Ascending aorta (tissue), 2 donors: ENCODE results near the gene PLA2G4A. TPM values are rescaled to one million over a fixed set of nuclear protein-coding genes. Genes with fewer than 3 reads are reported as not detected.

Source experiments
- DNase-seq, 2 donors: peaks; one replicate each; pipeline ENCODE4 v3.0.0-alpha.2; 2019; ENCODE audit warnings: low spot score in 2 of 2
- H3K27ac ChIP-seq, 2 donors: fragments of 200-600 bp; sonication (generic); one replicate each; pipeline ENCODE4 v1.5.1; 2016 to 2017; ENCODE audit warnings: mild to moderate bottlenecking in 1 of 2
- H3K27me3 ChIP-seq: fragments of 200-600 bp; sonication (generic); one replicate; pipeline ENCODE4 v1.5.1; 2017
- H3K36me3 ChIP-seq, 2 donors: fragments of 200-600 bp; sonication (generic); one replicate each; pipeline ENCODE4 v1.5.1; 2016
- H3K4me1 ChIP-seq, 2 donors: fragments of 200-600 bp; sonication (generic); one replicate each; pipeline ENCODE4 v1.5.1; 2016 to 2017; ENCODE audit warnings: mild to moderate bottlenecking in 1 of 2
- H3K4me3 ChIP-seq, 2 donors: fragments of 200-600 bp; sonication (generic); one replicate each; pipeline ENCODE4 v1.5.1; 2016 to 2017; ENCODE audit warnings: mild to moderate bottlenecking in 1 of 2
- H3K9me3 ChIP-seq, 2 donors: fragments of 200-600 bp; sonication (generic); one replicate each; pipeline ENCODE4 v1.5.1; 2016
- intact Hi-C: fragments of 100-400 bp; cut with DNase I; formaldehyde crosslinking; loops from one replicate; pipeline ENCODE4 v1.15.1; 2023
- total RNA-seq: library from RNA; depleted of rRNA; stranded (reverse); fragments of >200 nt; gene quantifications from one replicate; pipeline ENCODE4 v1.1.0, GENCODE V29; 2016
- TF ChIP-seq, protein P1 (sequence below), 3 experiments: fragments of 200-600 bp in 2 of 3; fragments of 450-650 bp in 1 of 3; sonication (generic) in 2 of 3; IDR thresholded peaks; one replicate each; pipeline ENCODE4 v1.5.1; 2016 to 2019; ENCODE audit warnings: antibody characterized with exemption in 3 of 3, mild to moderate bottlenecking in 1 of 3, moderate library complexity in 1 of 3

The PLA2G4A gene
- total RNA-seq, 1 donor from 2014 or later: 0.75 TPM

- Histone ChIP-seq H3K27ac (no peak overlapping the region), H3K9me3 (no peaks in the 10 kb centered on the region), H3K27me3 (no peaks in the 10 kb centered on the region), H3K4me1 (no peaks in the 10 kb centered on the region), H3K4me3 (no peak overlapping the region), H3K36me3 (no peaks in the 10 kb centered on the region)
- no peak for DNase-seq
- TF ChIP-seq, protein P1, sequence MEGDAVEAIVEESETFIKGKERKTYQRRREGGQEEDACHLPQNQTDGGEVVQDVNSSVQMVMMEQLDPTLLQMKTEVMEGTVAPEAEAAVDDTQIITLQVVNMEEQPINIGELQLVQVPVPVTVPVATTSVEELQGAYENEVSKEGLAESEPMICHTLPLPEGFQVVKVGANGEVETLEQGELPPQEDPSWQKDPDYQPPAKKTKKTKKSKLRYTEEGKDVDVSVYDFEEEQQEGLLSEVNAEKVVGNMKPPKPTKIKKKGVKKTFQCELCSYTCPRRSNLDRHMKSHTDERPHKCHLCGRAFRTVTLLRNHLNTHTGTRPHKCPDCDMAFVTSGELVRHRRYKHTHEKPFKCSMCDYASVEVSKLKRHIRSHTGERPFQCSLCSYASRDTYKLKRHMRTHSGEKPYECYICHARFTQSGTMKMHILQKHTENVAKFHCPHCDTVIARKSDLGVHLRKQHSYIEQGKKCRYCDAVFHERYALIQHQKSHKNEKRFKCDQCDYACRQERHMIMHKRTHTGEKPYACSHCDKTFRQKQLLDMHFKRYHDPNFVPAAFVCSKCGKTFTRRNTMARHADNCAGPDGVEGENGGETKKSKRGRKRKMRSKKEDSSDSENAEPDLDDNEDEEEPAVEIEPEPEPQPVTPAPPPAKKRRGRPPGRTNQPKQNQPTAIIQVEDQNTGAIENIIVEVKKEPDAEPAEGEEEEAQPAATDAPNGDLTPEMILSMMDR (IDR thresholded peaks at IDR 0.05): peak; percentile 23 to 67 (median 54)
- intact Hi-C loops: loop anchor here (5.0 kb wide), 3 partner anchors 379 to 584 kb away; no protein-coding TSS in a partner anchor
Observed at GRCh38 chr1:186985889-186986491, 157.2 kb downstream of the PLA2G4A start.

DNA sequence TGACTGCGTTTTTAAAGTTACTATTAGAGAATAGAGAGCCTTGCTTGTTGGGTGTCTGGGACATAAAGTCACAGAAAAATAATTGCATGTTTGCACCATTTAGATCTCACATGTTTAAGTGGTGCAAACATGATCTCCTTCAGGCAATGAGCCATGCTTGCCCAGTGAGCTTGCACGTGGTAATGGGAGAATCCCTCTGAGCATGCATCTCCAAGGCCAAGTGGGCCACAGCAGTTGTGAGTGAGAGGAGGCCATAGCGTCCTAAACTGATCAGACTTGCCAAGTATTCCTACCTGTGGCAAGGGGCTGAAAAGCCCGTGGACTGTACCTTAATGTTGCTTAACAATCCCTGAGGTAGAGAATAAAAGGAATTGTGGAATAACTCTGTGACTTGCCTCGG lies 158.3 kb downstream of the PLA2G4A start:
- Histone ChIP-seq H3K9me3 (no peaks in the 10 kb centered on the region), H3K27ac (no peak overlapping the region), H3K36me3 (no peaks in the 10 kb centered on the region), H3K4me1 (no peaks in the 10 kb centered on the region), H3K27me3 (no peaks in the 10 kb centered on the region), H3K4me3 (no peak overlapping the region)
- no peak for DNase-seq
- intact Hi-C loops: loop anchor here (5.0 kb wide), 3 partner anchors 380 to 585 kb away; no protein-coding TSS in a partner anchor
- TF ChIP-seq, protein P1 (IDR thresholded peaks at IDR 0.05): no peak

DNA sequence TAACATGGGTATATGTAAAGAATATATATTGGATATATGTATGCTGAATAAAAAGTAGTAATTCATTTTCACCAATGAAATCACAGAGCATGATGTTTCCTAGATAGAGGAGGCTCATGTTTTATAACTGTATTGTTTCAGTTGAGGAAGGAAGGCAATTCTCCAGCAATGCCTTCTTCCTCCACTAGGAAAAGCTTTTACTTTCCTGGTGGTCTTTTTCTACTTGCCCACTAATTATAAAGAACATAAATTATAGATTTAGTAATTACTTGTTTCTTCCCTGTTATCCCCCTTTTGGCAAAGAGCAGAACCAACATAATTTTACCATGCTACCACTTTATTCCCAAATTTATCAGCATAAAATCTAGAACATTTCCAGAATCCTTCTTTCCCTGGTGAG lies 159.0 kb downstream of the PLA2G4A start:
- Histone ChIP-seq H3K9me3 (no peaks in the 10 kb centered on the region), H3K4me3 (no peak overlapping the region), H3K27ac (no peak overlapping the region), H3K36me3 (no peaks in the 10 kb centered on the region), H3K4me1 (no peaks in the 10 kb centered on the region), H3K27me3 (no peaks in the 10 kb centered on the region)
- DNase-seq: no peak
- TF ChIP-seq, protein P1 (IDR thresholded peaks at IDR 0.05): no peak
- intact Hi-C loops: loop anchor here (5.0 kb wide), 3 partner anchors 380 to 585 kb away; no protein-coding TSS in a partner anchor

GRCh38 chr1:186993996-186994395 lies 165.2 kb downstream of the PLA2G4A start:
- no peaks in the 10 kb centered on the region for H3K4me1 ChIP-seq
- no peaks in the 10 kb centered on the region for H3K9me3 ChIP-seq
- TF ChIP-seq, protein P1 (IDR thresholded peaks at IDR 0.05): no peak
- DNase-seq: no peak
- H3K4me3 ChIP-seq: no peak overlapping the region
- H3K36me3 ChIP-seq: no peaks in the 10 kb centered on the region
- intact Hi-C loops: no loop called here
- H3K27ac ChIP-seq: no peak overlapping the region
- H3K27me3 ChIP-seq: no peaks in the 10 kb centered on the region

- no peaks in the 10 kb centered on the region for H3K9me3 ChIP-seq
- TF ChIP-seq, protein P1 (IDR thresholded peaks at IDR 0.05): no peak
- H3K36me3 ChIP-seq: no peaks in the 10 kb centered on the region
- no peak overlapping the region for H3K4me3 ChIP-seq
- no peak overlapping the region for H3K27ac ChIP-seq
- no peaks in the 10 kb centered on the region for H3K4me1 ChIP-seq
- no peak for DNase-seq
- intact Hi-C loops: no loop called here
- no peaks in the 10 kb centered on the region for H3K27me3 ChIP-seq
Observed at GRCh38 chr1:186994897-186995296, 166.1 kb downstream of the PLA2G4A start.
